LoVo (cell line): ENCODE data around the gene NADK2.
A peak's percentile ranks its signal among the peaks of the same experiment; 100 is the strongest.
"Not testable (repeated sequence)": the region's sequence is repeated elsewhere in the genome, so short reads cannot be mapped to it uniquely, and the experiment has no call there.

Experiments used
- DNase-seq: peaks from one replicate; pipeline ENCODE4 v3.0.0-alpha.2; 2016; ENCODE audit warnings: low spot score

Gene NADK2

DNA sequence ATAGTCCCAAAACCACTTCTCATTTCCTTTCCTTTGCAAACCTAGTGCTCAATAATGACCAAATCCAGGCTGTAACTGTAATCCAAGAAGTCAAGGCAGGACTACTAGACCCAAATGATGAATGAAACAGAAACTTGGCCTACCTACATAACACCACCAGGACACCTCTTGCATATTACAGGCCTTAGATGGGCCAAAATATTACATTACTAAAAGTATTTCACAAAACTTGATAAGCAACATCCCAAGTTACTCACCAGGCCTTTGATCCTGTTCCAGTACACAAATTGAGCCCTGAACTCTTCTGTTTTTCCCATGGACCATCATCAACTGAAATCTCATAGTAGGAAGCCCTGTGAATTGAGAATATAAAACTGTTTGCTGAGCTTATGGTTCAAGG is 34.8 kb downstream of the NADK2 start:
- DNase-seq: no peak

DNA sequence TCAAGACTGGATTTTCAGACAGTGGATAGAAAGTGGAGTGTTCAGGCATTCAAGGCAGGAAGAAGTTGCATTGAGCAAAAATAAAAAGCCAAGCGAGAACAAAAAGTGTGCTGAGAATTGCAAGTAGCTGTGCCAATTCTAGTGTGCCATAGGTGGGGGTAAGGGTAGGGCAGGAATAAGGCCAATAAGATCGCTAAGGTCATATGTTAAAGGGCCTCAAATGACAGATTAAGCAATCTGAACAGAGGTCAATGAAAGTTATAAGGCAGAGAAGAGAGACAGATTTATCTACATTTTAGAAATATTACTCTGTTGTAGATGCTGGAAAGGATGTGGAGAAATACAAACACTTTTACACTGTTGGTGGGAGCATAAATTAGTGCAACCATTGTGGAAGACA is 36.4 kb downstream of the NADK2 start:
- DNase-seq: no peak

- no peak for DNase-seq
Observed at GRCh38 chr5:36202521-36202961, 39.2 kb downstream of the NADK2 start.

DNA sequence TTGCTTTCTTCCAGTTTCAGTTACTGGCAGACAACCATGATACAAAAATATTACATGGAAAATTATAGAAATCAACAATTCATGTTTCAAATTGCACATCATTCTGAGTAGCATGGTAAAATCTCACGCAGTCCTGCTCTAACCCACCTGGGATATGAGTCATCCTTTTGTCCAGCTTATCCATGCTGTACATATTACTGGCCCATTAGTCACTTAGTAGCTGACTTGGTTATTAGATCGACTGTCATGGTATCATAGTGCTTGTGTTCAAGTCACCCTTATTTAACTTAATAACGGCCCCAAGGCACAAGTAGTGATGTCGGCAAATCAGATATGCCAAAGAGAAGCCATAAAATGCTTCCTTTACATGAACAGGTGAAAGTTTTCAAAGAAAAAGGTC is 41.2 kb downstream of the NADK2 start:
- DNase-seq: no peak

- no peak for DNase-seq
Observed at GRCh38 chr5:36199620-36200019, 42.1 kb downstream of the NADK2 start.

- not testable (repeated sequence) for DNase-seq
Observed at GRCh38 chr5:36198783-36199182, 42.9 kb downstream of the NADK2 start.

DNA sequence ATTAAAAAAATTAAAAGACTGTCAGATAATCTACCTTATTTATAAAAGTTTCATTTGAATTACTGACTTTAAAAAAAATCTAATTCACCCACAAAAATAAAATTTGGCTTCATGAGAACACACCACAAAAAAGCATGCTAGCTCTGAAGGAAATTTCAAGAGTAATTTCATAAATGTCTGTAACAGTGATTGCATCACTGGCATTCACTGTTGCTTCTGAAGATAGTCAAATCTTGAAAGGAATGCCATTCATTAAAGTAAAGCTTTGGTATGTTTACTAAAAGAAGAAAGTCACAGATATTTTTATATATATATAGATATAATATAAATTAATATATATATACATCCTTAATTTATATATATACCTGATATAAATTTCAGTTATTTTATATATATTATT is 43.4 kb downstream of the NADK2 start:
- no peak for DNase-seq

DNA sequence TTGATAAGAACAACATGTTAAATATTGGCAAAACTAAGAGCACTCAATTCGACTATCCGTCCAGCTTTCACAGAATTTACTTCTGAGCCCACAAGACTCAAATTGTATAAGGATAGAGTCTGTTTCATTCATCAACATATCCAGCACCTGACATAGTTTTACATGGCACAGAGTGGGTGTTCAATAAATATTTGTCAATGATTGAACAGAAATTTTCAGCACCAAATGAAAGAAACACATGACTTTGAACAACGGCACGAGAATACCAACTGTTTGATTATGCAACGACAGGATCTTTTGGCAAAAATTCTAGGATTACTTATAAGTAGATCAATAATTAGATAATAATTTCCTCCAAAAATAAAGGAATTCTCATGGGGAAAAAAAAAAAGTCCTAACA is 48.0 kb downstream of the NADK2 start:
- no peak for DNase-seq

GRCh38 chr5:36184408-36184807 is 57.3 kb downstream of the NADK2 start:
- not testable (repeated sequence) for DNase-seq

- no peak for DNase-seq
Observed at GRCh38 chr5:36181774-36182173, 60.0 kb downstream of the NADK2 start.

- DNase-seq: no peak
Observed at GRCh38 chr5:36180556-36181350, 61.0 kb downstream of the NADK2 start.

DNA sequence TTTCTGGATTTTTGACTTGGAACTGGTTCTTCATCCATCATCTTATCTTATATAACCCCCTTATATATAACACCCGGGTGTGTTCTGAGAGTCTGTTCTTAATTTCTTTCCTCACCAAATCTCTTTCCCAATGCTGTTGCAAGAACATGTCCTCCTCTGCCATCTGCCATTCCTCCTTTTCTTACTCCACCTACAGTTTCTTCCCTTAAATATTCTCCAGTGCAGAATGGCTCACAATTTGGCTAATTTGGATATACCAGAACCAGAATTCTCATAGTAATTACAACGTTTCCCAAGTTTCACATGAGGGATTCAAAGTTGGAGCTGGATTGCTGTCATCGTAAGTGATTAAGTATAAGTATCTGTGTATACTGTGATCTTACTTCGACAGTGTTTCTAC is 61.8 kb downstream of the NADK2 start:
- DNase-seq: no peak

DNA sequence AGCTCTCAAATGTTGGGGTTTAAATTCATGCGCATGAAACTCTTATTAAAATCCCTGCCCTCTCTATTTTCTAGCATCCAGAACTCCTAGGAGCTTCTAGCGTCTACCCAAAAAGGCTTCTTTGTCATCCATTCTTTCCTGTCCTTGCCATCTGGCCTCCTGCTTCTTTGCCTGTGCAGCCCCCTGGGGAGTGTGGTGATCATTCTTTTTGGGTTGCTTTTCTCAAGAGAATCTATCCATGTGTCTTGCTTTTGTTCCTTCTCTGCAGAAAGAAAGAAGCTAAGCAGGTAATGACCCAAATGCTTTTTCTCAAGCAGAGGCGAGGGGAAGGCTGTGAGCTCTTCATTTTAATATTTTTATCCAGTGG is 63.2 kb downstream of the NADK2 start:
- no peak for DNase-seq

DNA sequence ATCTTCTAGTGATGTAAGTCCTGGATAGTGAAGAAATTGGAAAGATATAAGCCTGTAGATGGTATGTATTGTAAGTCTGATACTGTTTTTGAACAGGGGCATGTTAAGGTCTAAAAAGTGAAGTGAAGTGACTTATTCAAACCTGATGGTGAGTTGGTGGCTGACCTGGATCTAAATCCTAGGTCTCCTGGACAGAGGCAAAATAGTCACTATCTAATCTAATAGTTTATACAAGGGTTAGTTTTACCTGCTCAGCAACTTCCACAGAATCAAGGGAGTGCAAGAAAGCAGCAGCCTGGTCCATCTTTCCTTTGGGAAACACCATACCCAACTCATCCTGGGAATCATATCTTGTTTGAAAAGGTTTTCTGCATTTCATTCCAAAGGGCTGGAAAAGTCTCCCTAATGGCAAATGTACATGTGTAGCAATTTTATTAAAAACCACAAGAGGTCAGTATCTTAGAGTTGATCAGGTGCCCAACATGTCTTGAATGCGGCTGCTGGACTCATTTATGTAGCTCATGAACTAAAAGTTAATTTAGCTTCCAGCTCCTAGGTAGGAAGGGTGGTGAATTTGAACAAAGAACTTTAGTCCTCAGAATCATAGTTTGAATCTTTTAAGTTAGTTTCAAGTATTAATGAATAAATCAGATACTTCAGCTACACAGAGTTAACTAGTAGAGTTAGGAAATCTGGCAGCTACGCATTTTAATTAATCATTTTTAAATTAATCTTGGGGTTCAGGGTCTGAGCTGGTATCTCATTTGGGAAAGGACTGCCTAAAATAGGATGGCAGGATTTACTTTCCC is 63.8 kb downstream of the NADK2 start:
- peak; percentile 60 for DNase-seq

GRCh38 chr5:36177154-36177553 is 64.6 kb downstream of the NADK2 start:
- DNase-seq: no peak

GRCh38 chr5:36175043-36175442 is 66.7 kb downstream of the NADK2 start:
- DNase-seq: no peak

DNA sequence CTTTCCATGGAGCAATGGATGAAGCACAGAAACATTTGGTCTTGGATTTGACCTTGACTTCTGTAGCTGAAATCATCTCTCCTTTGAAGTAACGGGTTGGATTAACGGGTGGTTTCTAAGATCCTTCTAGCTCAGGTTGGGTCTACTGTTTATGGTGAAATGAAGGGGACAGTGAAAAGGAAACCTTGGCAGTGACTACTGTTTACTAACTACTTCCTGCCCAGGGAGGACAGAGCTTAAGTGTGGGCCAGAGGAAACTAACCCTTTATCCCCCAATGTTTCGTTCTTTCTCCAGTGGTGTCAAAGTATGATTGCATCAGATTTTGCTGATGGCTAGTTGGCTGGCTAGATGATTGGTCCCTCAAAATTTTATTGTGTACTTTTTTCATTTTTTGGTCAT is 67.6 kb downstream of the NADK2 start:
- no peak for DNase-seq

GRCh38 chr5:36173426-36173825 is 68.3 kb downstream of the NADK2 start:
- no peak for DNase-seq

DNA sequence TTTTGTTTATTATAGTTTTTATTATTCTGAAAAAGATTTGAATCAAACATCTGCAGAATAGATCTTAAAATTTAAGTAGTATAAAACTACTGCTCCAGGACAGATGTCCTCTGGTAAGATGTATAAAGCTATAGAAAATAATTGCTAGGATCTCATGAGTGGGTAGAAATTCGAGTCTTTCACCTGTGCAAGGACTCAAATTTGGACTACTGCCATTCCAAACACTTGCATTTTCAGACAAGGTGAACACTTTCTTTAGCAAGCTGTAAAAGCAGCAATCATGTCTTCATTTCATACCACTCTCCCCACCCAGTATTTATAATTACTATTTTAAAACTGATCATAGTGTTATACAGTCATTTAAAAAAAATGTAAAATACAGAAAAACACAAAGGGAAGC is 69.1 kb downstream of the NADK2 start:
- DNase-seq: no peak

- DNase-seq: no peak
Observed at GRCh38 chr5:36170832-36171424, 70.8 kb downstream of the NADK2 start.

DNA sequence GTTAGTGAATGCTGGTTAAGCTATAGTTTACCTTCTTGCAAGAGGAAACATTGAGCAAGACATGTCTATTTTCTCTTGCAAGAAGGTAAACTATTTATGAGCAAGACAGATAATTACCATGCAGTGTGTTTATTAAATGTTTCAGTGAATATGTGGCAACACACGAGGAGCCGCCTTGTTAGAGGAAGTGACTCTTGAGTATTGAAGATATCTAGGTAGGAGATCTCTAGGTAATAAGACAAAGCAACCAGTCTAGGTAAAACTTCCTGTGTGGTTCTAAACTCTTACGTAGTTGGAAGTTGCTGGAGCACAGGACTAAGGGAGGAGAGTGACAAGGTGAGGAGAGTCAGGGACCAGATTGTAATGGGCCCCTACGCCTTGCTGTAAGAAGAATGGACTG is 73.0 kb downstream of the NADK2 start:
- no peak for DNase-seq

DNA sequence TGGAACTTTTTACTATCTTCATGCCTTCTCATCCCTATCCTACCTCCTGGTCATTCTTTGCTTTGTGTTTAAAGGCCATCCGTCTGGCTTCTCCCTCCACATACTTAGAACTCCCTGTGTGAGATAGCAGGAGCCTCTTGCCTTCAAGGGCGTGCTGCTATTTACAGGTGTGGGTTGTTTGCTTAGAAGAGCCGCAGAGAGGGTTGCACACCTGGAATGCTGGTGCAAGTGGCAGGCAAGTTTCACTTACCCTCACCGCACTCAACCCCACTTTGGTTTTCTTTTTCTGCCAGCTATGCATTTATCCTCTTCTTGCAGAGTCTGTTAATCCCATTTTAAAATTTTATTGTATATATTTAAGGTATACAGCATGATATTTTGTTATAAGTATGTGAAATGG is 77.3 kb downstream of the NADK2 start:
- DNase-seq: no peak

- DNase-seq: no peak
Observed at GRCh38 chr5:36162810-36163486, 78.8 kb downstream of the NADK2 start.
